GM19324 (cell line): ENCODE results near the gene ASRGL1.

Source experiments
- ATAC-seq: cut with Tn5 transposase; IDR thresholded peaks from one replicate; pipeline ENCODE4 v1.9.1; 2021; ENCODE audit warnings: mild to moderate bottlenecking, moderate library complexity; ENCODE audit not compliant: unreplicated experiment, low FRiP score

The ASRGL1 gene

GRCh38 chr11:62435846-62436660, 98.8 kb downstream of the ASRGL1 start:
- ATAC-seq = no peak

- no peak for ATAC-seq
Observed at GRCh38 chr11:62437616-62438015, 100.4 kb downstream of the ASRGL1 start.

- ATAC-seq = no peak
Observed at GRCh38 chr11:62438641-62439040, 101.4 kb downstream of the ASRGL1 start.

GRCh38 chr11:62439785-62440602, 102.7 kb downstream of the ASRGL1 start:
- no peak for ATAC-seq
